HG03565 (cell line): ENCODE results near the gene IL1RAPL1.

Experiments used
- ATAC-seq: cut with Tn5 transposase; IDR thresholded peaks from one replicate; pipeline ENCODE4 v1.9.1; 2021; ENCODE audit warnings: mild to moderate bottlenecking, moderate library complexity; ENCODE audit not compliant: unreplicated experiment

The IL1RAPL1 gene

DNA sequence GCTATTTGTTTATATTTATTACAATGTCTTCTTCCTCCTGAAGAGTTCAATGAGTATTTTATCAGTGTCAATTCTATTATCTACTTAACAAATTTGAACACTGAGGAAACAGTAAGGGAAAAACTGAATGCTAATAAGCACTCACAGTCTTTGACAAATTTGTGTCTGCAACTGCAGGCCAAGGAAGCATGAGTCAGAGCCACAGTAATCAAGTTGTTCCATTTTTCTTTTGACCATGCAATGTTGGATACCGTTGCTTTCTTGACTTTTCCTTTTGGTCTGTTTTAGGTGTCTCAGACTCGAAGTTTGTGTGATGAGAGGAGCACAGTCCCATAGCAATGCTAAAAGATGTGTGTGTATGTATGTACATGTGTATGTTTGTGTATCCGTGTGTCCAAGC, 359.6 kb downstream of the IL1RAPL1 start:
- no peak for ATAC-seq

DNA sequence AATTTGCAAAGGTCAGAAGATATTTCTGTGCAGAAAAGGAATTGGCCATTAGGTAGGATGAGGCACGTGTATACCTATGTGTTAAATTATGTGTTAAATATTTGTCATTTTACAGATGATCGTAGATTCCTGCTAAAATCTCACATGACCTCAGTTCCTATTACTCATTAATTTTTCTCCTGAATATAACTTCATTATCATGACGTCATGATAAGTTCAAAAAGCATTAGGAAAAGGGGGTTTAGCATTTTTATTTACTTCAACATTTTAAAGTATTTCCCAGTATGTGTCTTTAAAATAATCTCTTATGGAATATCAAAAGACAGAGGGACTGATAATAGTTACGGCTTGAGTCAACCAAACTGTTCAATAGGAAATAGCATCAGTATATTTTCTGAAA, 372.8 kb downstream of the IL1RAPL1 start:
- no peak for ATAC-seq

- ATAC-seq: no peak
These were observed 379.1 kb downstream of the IL1RAPL1 start for GRCh38 chrX:28966331-28966730.

DNA sequence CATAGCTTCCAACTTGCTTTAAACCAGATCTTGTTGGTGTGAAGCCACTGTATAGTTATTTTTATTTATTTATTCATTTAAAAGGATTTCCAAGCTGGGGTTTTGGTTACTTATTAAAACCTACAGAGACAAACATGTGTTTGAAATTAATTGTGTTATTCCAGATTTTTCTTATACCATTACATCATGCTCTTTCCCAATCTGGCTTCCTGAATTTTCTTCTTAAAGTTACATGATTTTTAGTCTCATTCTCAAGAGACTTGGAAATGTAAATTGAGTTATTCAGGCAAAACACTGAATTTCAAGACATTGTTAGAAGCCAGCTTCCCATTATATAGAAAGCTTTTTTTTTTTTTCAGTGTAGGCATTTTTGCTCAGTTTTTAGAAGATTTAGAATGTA, 381.9 kb downstream of the IL1RAPL1 start:
- ATAC-seq: no peak

GRCh38 chrX:28979877-28980276, 392.6 kb downstream of the IL1RAPL1 start:
- no peak for ATAC-seq

- ATAC-seq: no peak
These were observed 394.7 kb downstream of the IL1RAPL1 start for GRCh38 chrX:28981952-28982351.

GRCh38 chrX:28988246-28988645, 401.0 kb downstream of the IL1RAPL1 start:
- ATAC-seq: no peak

- no peak for ATAC-seq
These were observed 410.6 kb downstream of the IL1RAPL1 start for GRCh38 chrX:28997706-28998463.

DNA sequence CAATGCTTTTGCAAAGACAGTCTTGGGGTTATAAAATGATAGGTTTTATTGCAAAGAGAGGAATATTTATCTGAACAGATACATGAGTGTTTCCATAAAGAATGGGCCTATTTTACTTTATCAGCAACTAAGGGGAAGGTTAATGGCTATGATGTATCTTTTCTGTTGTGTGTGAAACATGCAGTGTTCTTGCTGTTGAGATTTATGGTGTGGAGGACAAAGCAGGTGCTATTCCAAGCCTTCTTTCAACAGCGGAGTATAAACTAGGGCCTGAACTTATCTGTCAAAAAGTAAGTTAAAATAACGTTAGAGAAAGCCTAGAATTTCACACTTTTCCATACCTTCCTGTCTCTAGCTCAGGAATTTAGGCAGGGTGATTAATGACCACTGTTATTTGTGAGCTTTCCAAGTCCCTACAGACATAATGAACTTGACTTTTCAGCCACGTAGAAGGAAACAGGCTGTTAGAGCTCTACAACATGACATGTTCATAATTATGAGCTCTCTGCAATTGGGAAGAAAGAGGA, 411.4 kb downstream of the IL1RAPL1 start:
- ATAC-seq: no peak

- ATAC-seq: no peak
These were observed 425.6 kb downstream of the IL1RAPL1 start for GRCh38 chrX:29012867-29013266.

- ATAC-seq: no peak
These were observed 436.0 kb downstream of the IL1RAPL1 start for GRCh38 chrX:29023207-29023606.

- ATAC-seq: no peak
These were observed 437.6 kb downstream of the IL1RAPL1 start for GRCh38 chrX:29024871-29025270.

DNA sequence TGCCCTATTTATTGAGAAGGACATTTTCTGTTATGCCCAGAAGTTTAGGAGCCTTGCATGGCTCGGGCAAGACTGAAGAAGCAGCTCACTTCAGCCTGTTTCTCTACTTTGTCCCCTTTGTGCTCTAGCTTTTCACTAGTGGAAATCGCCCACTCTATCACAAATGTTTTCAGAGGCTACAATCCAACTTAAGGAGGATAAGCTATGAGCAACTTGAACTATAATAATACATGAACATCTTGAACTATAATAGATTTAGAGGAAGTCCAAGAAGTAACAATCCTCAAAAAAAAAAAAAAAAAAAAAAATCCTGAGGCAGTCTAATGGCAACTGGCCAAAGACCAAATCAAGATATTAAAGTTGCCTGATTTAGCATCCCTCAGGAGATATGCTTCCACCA, 452.3 kb downstream of the IL1RAPL1 start:
- ATAC-seq: no peak

DNA sequence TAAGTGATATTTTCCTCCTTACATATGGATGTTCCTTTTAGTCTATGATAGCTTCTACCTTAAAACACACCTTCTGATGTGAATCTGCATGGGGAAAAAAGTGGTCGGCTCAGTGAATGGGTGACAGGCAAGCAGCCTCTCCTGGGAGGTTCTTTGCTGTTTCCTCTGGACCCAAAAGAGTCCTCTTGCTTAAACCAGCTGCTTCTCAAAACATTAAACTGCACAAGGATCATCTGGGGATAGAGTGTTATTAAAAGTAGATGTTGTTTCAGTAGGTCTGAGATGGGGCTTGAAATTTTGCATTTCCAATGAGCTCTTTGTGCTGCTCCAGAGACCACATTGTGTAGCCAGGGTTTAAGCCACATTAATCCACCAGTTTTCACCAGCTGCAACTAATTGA, 452.9 kb downstream of the IL1RAPL1 start:
- no peak for ATAC-seq

GRCh38 chrX:29042341-29042740, 455.1 kb downstream of the IL1RAPL1 start:
- no peak for ATAC-seq

DNA sequence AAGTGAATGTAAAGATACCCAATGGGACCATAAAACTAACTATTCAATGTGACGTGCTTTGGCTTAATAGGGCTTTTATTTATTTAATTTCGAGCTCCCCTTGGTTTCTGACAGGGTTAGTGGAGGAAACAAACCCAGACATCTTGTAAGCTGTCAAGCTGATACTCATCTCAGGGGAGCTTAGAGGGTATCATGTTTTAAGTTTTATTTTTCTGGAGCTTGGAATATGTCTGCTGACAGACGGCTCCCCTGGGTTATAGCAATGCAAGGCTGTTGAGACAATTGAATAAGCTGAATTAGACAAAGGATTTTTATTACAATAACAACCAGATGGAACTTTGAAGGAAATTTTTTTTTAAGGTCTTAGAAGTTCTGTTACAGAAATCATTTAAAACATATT, 456.5 kb downstream of the IL1RAPL1 start:
- no peak for ATAC-seq

GRCh38 chrX:29044423-29045184, 457.4 kb downstream of the IL1RAPL1 start:
- no peak for ATAC-seq

- ATAC-seq: no peak
These were observed 478.2 kb downstream of the IL1RAPL1 start for GRCh38 chrX:29065477-29065876.

DNA sequence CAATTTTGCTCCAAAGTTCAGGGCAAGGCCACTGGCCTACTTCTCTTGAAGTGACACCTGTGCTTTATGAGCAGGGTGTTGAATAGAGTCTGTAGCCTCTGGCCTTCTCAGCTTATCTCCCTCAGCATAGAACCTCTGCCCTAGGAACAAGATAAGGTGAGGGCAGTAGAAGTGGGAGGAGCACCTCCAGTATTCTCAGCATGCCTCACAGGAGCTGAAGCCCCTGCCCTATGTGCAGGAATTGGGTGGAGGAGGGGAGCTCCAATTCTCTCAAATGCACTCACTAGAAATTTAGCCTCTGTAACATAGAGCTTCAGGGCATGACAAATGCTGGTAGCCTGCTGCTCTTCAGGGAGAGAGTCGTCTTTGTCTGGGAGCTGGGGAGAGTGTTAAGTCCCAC, 479.3 kb downstream of the IL1RAPL1 start:
- no peak for ATAC-seq

DNA sequence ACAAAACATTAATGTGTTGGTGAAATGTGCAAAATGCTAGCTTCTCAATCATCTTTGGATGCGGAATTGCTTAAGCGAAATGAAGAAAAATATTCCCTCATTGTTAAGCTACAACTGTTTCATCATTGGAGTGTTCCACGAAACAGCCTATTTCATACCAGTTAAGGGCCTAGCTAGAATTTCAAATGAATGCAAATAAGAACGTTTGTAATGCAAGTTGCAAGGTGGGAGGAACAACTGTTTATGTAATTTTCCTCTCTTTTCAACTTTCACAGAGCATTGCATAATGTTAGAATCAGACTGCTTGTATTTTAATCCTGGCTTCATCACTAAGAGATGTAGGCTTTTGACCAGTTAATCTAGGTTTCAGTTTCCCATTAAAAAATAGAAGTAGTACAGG, 480.1 kb downstream of the IL1RAPL1 start:
- no peak for ATAC-seq

- ATAC-seq: no peak
These were observed 484.5 kb downstream of the IL1RAPL1 start for GRCh38 chrX:29071525-29072320.
